HG03342 (cell line): ENCODE results near the gene SYNPR.

Experiments used
- ATAC-seq: cut with Tn5 transposase; IDR thresholded peaks from one replicate; pipeline ENCODE4 v1.9.1; 2021; ENCODE audit warnings: mild to moderate bottlenecking, moderate library complexity; ENCODE audit not compliant: unreplicated experiment

Gene SYNPR

DNA sequence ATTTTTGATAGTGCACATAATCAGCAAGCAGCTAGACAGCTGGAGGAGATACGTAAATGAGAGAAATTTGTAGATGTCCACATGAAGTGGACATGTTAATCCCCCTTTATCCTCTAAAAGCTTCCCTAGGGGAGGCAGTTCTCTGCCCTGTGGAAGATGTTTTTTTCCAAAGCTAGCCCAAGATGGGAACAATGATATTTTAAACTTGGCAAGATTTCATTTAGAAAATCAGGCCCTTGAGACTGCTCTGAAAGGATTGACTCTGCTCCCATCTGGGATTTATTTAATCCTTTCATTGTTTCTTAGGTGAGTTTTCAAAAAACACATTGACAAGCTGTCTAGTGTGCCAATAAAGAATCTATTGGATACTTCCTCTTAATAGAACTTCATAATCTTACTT is 92.0 kb downstream of the SYNPR start:
- ATAC-seq = no peak

DNA sequence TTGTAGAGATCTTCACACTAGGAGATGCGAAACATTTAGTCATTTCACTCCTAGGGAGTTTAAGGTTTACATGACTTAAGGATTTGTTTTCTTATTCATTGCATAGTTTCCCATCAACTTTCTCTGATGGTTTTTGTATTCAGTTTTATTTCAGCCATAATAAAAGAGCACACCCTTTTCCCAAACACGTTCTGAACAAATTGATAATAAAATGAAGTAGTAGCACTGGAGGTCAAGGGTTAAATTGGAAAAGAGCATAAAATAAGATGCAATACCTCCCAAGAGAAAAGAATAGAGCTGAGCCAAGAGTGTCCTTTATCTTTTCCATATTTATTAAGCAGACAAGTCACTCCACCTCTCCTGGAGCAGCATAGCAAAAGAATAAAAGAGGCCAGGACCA is 104.9 kb downstream of the SYNPR start:
- ATAC-seq = no peak

DNA sequence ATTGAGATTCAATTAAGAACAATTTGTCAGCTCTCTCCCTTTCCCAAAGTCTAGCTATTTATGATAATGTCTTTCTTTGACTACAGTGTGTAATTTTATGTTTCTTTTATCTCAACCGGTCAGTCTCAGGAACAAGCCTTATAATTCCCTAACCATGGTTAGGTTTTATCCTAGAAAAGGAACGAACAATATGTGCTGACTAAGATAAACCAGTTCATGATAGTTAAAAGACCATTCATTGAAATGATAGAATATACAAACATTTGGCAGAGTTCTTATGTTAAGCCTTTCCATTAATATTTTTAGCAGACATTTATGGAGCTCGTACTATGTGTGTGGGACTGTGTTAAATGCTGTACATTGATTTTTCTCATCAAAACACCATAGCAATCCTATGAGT is 106.3 kb downstream of the SYNPR start:
- ATAC-seq = no peak

- no peak for ATAC-seq
Observed at GRCh38 chr3:63385629-63386028, 107.5 kb downstream of the SYNPR start.

DNA sequence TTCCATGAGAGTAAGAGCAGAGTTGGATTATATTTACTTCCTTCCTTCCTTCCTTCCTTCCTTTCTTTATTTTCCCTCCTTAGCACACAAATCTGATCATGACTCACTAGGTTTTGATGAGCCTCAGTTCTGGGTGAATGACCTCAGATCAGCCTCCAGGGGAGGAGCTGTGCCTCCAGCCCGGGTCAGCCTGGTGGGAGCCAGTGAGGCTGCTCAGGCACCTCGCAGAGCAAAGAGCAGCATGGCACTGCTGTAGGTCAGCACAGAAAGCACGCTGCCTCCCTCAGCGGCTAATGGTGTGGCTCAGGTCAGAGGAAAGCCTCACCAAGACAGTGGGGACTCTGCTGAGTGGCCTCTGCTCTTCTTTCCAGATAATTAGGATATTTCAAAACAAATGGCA is 108.5 kb downstream of the SYNPR start:
- no peak for ATAC-seq

GRCh38 chr3:63387568-63387967 is 109.5 kb downstream of the SYNPR start:
- ATAC-seq = no peak

DNA sequence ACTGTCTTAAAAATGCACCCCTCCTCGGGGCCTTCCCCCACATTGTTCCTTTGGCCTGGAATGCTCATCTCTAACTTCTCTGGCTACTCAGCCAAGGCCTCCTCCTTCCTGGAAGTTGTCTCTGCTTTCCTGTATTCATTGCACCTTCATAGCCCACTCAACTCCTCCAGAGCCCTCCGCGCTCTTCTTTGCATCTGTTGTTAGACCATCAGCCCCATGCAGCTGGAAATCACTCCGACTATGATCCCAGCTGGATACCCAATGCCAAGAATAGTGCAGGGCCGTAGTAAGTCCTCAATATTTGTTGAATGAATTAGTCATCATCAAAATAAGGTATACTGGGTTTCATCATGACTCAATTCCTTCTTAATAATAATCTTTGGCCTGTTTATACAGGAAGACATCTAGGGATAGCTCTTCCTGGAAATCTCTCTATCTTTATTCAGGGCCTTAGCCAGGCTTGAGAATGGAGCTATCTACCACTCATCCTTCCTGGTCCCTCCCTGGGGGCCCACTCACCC is 112.7 kb downstream of the SYNPR start:
- no peak for ATAC-seq

DNA sequence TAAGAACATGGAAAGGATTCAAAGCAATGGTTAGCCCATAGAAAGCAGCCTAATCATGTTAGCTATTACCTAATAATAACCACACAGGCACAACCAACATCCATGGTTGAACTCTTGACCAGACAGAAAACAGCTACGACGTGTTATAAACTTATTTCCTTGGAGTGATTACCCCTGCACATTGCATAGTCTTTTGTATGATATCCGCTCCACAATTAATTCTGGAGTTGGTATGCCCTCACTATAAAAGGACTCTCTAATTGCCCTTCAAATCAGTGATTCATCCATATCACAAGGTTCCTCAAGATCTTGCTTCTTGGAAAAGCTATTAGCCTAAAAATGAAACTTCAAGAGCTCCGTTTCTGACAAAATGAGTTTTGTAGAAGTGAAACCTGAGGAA is 117.9 kb downstream of the SYNPR start:
- no peak for ATAC-seq

GRCh38 chr3:63400246-63400860 is 122.2 kb downstream of the SYNPR start:
- ATAC-seq = no peak

DNA sequence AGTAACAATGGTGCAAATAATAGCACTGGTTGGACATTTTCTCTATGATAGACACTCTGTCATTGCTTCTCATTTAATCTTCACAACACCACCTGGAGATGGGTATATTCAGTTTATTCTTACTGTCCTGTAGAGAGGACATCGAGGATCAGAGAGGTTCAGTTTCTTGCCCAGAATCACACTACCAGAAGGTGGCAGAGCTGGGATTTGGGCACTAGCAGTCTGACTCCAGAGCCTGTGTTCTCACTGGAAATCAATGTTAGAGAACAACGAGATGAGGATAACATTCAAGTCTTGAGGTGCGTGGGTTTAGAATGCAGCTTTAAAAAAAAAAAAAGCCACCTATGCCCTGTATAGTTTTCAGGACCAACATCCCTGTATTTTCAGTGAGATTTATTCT is 127.8 kb downstream of the SYNPR start:
- ATAC-seq = no peak

- no peak for ATAC-seq
Observed at GRCh38 chr3:63413523-63413922, 135.4 kb downstream of the SYNPR start.

GRCh38 chr3:63414607-63415006 is 136.5 kb downstream of the SYNPR start:
- no peak for ATAC-seq

- ATAC-seq = no peak
Observed at GRCh38 chr3:63429905-63430304, 151.8 kb downstream of the SYNPR start.

DNA sequence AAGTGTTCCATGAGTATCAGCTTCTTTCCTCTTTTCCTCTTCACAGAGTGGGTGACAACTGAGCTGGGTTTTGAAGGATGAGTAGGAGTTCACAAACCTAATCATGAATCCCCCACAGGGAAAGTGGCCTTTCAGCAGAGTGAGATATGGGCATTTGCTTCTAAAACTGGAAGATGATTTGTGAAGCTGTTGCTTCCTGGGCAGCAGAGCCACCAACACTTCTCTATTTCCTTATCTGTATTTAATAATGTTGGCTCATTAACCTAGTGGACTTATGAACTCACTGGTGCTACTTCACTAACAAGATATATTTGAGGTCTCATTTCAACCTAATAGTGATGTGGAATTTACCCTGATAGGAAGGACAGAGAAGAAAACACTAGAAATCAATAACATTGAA is 152.8 kb downstream of the SYNPR start:
- ATAC-seq = no peak

DNA sequence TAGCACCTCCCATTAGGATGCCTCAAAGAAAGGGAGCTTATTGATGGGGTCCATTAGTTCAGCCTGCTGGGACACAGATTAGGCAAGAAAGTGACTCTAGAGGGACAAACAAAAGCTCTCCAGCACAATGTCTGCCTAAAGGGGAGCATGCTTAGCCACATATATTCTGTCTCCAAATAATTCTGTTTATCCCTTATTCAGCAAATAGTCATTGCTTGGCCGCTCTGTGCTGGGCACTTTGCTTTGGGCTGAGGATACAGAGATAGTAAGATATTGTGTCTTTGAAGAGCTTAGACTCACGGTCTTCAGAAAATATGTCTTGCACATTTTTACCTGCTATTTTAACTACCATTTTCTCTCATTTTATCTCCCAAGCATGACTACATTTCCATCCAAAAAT is 159.8 kb downstream of the SYNPR start:
- ATAC-seq = no peak

GRCh38 chr3:63438826-63439371 is 160.8 kb downstream of the SYNPR start:
- no peak for ATAC-seq

DNA sequence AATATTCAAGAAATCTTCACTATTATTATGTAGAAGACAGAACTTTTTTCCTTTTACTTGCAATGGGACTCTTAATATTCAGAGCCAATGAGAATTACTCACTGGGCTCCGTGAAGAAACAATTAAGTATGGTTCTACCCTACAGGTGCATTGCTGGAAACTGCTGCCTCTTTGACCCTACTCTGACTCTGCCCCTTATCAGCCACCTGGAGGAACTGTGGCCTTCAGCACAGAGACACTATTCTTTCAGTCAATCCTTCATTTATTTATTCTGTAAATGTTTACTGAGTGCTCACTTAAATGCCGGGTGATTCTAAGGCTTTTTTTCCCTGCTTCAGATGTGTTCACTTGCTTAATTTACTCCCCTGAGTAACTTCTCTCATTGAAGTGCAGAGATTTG is 163.2 kb downstream of the SYNPR start:
- no peak for ATAC-seq

DNA sequence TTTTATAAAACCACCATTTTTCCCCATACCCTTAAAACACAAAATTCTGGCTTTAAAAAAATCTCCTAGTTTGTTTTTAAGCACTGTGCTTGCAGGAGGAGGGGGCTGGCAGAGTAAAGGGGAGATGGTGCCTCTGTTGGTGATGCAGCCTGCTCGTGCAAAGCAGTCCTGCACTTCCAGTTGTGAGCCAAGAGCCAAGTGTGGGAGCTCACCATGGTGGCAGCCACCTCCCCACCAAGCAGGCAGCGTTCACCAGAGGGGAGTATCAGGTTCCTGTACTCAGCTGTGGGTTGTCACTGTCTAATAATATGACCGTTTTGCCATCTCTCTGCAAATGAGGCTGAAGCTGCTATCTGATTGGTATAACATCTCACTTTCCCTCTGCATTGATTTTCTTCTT is 164.8 kb downstream of the SYNPR start:
- no peak for ATAC-seq

GRCh38 chr3:63450023-63450422 is 171.9 kb downstream of the SYNPR start:
- ATAC-seq = no peak

- ATAC-seq = no peak
Observed at GRCh38 chr3:63450634-63451363, 172.7 kb downstream of the SYNPR start.

- no peak for ATAC-seq
Observed at GRCh38 chr3:63456901-63457300, 178.8 kb downstream of the SYNPR start.

DNA sequence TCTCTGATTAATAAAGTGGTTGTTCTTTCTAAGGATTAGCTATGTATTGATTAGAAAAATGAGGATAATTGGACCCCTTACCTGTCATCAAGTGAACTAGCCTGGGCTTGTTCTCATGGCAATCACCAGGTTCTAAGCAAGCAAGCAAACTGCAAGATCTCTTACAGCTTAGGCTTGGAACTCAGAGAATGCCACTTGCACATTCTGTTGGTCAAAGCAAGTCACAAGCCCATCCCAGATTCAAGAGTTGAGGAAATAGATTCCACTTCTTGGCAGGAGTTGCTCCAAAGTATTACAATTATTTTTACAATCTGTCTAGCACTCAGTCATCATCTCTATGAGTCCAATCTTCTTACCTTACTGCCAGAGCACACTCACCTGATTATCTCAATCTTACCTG is 180.3 kb downstream of the SYNPR start:
- ATAC-seq = no peak
